ENCODE measurements around the gene CD80. TPM values are rescaled to one million over a fixed set of nuclear protein-coding genes. Genes with fewer than 3 reads are reported as not detected.

Gene CD80
- total and polyA plus RNA-seq, 9 of the 15 experiments (the other 6 are each of a cell fraction or from before 2014, with no cell fraction given) = 3.0 to 8.2 (median 5.7) TPM

- TF ChIP-seq NKRF (IDR thresholded peaks at IDR 0.05; ENCODE audit: borderline replicate concordance) = no peak
- TF ChIP-seq MAZ (CRISPR knock-in tag; conservative IDR thresholded peaks at IDR 0.05 in 1 of 2, IDR thresholded peaks at IDR 0.05 in 1 of 2) = peak in 1 of 2 experiments; percentile 37; a peak in 1 of 4 replicates
- TF ChIP-seq ZFX (CRISPR knock-in tag; IDR thresholded peaks at IDR 0.05) = peak; percentile 72
- peak in 1 of 2 experiments; percentile 75; a peak in 1 of 4 replicates for TF ChIP-seq ZNF639 (CRISPR knock-in tag; conservative IDR thresholded peaks at IDR 0.05 in 1 of 2, IDR thresholded peaks at IDR 0.05 in 1 of 2)
- 0 out of 2 replicates have a peak, but pooled peaks have one; percentile 25 for TF ChIP-seq ETV5 (CRISPR knock-in tag; IDR thresholded peaks at IDR 0.05; ENCODE audit: low read depth)
- no peak; the same call in 1 of the 2 replicates for TF ChIP-seq CREM (IDR thresholded peaks at IDR 0.05; ENCODE audit: low read depth)
- no peak for TF ChIP-seq ZSCAN29 (IDR thresholded peaks at IDR 0.05)
- no peak for TF ChIP-seq SUPT5H (IDR thresholded peaks at IDR 0.05)
- 0 out of 2 replicates have a peak, but pooled peaks have one; percentile 38 for TF ChIP-seq MTA3 (IDR thresholded peaks at IDR 0.05; ENCODE audit: borderline replicate concordance)
- TF ChIP-seq CHD2 (IDR thresholded peaks at IDR 0.05; ENCODE audit: low read depth, low read length) = peak; percentile 86
- peak in 1 of 2 experiments; percentile 25; a peak in 1 of 4 replicates for TF ChIP-seq MNT (conservative IDR thresholded peaks at IDR 0.05)
- no peak for TF ChIP-seq XRCC5 (IDR thresholded peaks at IDR 0.05; ENCODE audit: low read depth, low read length)
- TF ChIP-seq CBX2 (IDR thresholded peaks at IDR 0.05; ENCODE audit: insufficient read depth, low read length, poor library complexity, severe bottlenecking) = no peak
- no peak for TF ChIP-seq ZNF282 (CRISPR knock-in tag; IDR thresholded peaks at IDR 0.05)
- no peak for TF ChIP-seq BRD4 (IDR thresholded peaks at IDR 0.05)
- peak; percentile 61; the same call in 1 of the 2 replicates for TF ChIP-seq ZNF395 (CRISPR knock-in tag; IDR thresholded peaks at IDR 0.05)
- 0 out of 2 replicates have a peak, but pooled peaks have one; percentile 20 for TF ChIP-seq GABPA (tag; conservative IDR thresholded peaks at IDR 0.05; ENCODE audit: low read depth)
- no peak for TF ChIP-seq SREBF2 (CRISPR knock-in tag; IDR thresholded peaks at IDR 0.05)
- no peak for TF ChIP-seq ZNF224 (CRISPR knock-in tag; IDR thresholded peaks at IDR 0.05)
Measured at GRCh38 chr3:119579366-119580066, 20.1 kb upstream of the CD80 start, which contains the start of gene ADPRH (continued).

Measured in K562 (cell line).